PC-3 (cell line): Measurements from ENCODE around the gene KBTBD3.

Experiments used
- CTCF ChIP-seq: fragments of 300-600 bp; sonication (generic); conservative IDR thresholded peaks from 2 replicates; pipeline ENCODE4 v1.5.1; 2017; ENCODE audit warnings: antibody characterized with exemption, low read depth, mild to moderate bottlenecking, low read length
- EZH2 ChIP-seq: fragments of 300-600 bp; sonication (generic); IDR thresholded peaks from one replicate; pipeline ENCODE4 v1.6.1; 2017; ENCODE audit warnings: antibody characterized with exemption, mild to moderate bottlenecking, low read length; ENCODE audit not compliant: unreplicated experiment
- EZH2phosphoT487 ChIP-seq: fragments of 300-600 bp; sonication (generic); IDR thresholded peaks from 2 replicates; pipeline ENCODE4 v1.6.1; 2018; ENCODE audit warnings: mild to moderate bottlenecking, antibody characterized with exemption, low read length, borderline replicate concordance

DNA sequence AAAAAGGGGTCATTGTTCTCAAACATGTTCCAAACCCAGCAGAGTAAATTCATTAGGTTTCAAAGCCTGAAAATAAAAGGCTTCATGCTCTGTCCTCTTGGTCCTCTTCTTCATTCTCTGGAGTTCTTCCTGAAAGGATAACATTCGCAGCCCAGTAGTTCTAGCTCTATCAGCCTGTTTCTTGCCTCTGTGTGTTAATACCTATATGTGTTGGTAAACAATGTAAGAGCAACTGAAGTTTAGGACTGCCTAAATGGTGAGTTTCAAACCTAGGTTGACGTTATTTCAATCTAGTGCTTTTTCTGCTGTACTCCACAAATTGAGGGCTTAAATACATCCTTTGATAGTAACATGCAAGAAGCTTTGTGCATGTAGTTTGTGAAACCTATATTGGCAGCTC lies 9.7 kb upstream of the KBTBD3 start:
- TF ChIP-seq CTCF, result no peak
- no peak for TF ChIP-seq EZH2
- TF ChIP-seq EZH2phosphoT487, result no peak
